Measurements from ENCODE around the gene RAB9A. TPM values are rescaled to one million over a fixed set of nuclear protein-coding genes. Genes with fewer than 3 reads are reported as not detected.

RAB9A gene
- total and polyA plus RNA-seq, 2 of the 8 experiments (the other 6 are each of a cell fraction or from before 2014, with no cell fraction given): 21.8 to 34.0 TPM

DNA sequence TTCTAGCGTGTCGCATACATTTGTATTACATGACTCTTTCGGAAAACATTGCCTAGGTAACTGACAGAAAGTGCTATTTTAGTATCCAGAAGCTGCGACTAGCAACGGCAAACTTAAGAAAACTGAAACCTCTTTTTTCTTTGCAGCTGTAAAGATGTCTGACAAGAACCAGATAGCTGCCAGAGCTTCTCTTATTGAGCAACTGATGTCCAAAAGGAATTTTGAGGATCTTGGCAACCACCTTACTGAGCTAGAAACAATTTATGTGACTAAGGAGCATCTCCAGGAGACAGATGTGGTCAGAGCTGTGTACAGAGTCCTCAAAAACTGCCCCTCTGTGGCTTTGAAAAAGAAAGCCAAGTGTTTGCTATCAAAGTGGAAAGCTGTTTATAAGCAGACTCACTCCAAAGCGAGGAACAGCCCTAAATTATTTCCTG is 26.6 kb upstream of the RAB9A start:
- Histone ChIP-seq H3K18ac (ENCODE audit: extremely low read depth, low read length) (no peak overlapping the region), H3K4me3 (ENCODE audit: extremely low read depth in 1 of 4, insufficient read depth in 2 of 4, low read depth in 3 of 4, low read length in 4 of 4) (no peak overlapping the region), H2AK5ac (ENCODE audit: low read depth, low read length) (no peak overlapping the region), H3K79me2 (ENCODE audit: control insufficient read depth in 1 of 2, insufficient read depth in 2 of 2, low read length in 2 of 2) (no peaks in the 10 kb centered on the region), H3K56ac (replicated peaks; ENCODE audit: insufficient read length, low read depth, low read length) (no peak overlapping the region), H3K14ac (ENCODE audit: insufficient read length) (no peak overlapping the region), H3K23me2 (ENCODE audit: low read depth, low read length) (no peaks in the 10 kb centered on the region), H2BK15ac (ENCODE audit: low read length) (no peak overlapping the region), H3K79me1 (ENCODE audit: low read depth, low read length) (no peaks in the 10 kb centered on the region), H4K8ac (ENCODE audit: extremely low read depth, insufficient read depth, low read length) (no peak overlapping the region), H4K20me1 (replicated peaks in 1 of 2; ENCODE audit: control insufficient read depth in 1 of 2, insufficient read depth in 2 of 2, low read length in 2 of 2) (no peaks in the 10 kb centered on the region), H3K9ac (replicated peaks in 1 of 4; ENCODE audit: extremely low read depth in 1 of 4, low read depth in 3 of 4, low read length in 3 of 4) (no peak overlapping the region), H3K4me1 (replicated peaks in 1 of 4; ENCODE audit: control insufficient read depth in 3 of 4, insufficient read depth in 4 of 4, low read length in 3 of 4) (no peaks in the 10 kb centered on the region), H3K27me3 (replicated peaks in 1 of 4; ENCODE audit: control insufficient read depth in 3 of 4, extremely low read depth in 1 of 4, insufficient read depth in 3 of 4, low read length in 3 of 4) (no peaks in the 10 kb centered on the region), H3K27ac (ENCODE audit: low read depth, low read length) (no peak overlapping the region), H2AFZ (ENCODE audit: low read length) (no peak overlapping the region), H2BK120ac (replicated peaks; ENCODE audit: low read depth, low read length) (no peak overlapping the region), H3K4me2 (ENCODE audit: insufficient read depth in 1 of 2, low read depth in 2 of 2, low read length in 2 of 2) (no peak overlapping the region), H3K23ac (ENCODE audit: insufficient read length) (no peak overlapping the region), H3K4ac (replicated peaks; ENCODE audit: insufficient read length, low read depth, low read length) (no peak overlapping the region), H3K9me3 (ENCODE audit: insufficient read depth in 2 of 2, low read depth in 1 of 2, low read length in 1 of 2) (no peaks in the 10 kb centered on the region), H2BK12ac (ENCODE audit: low read depth, low read length) (no peak overlapping the region), H2BK5ac (ENCODE audit: low read depth, low read length) (no peak overlapping the region), H4K91ac (replicated peaks; ENCODE audit: insufficient read length, low read length) (no peak overlapping the region), H4K5ac (ENCODE audit: insufficient read length, low read depth, low read length) (no peak overlapping the region), H2BK20ac (ENCODE audit: low read length) (no peak overlapping the region), H3K36me3 (ENCODE audit: control insufficient read depth in 2 of 4, insufficient read depth in 4 of 4, low read length in 3 of 4) (peaks cover 0 to 3% (median 0%) of the 10 kb centered on the region in 4 experiments; a peak in 4 of 8 replicates)
- DNase-seq (ENCODE audit: low read depth in 1 of 2, low spot score in 2 of 2): no peak
- CTCF ChIA-PET (ENCODE audit: partially characterized antibody): interaction anchor here (0.6 to 1.5 kb wide), 4 partner anchors 16 to 696 kb away, joined by 3 to 4 read pairs (median 3); partner anchors contain the start of genes OFD1 and TRAPPC2
- TF ChIP-seq, protein P1, sequence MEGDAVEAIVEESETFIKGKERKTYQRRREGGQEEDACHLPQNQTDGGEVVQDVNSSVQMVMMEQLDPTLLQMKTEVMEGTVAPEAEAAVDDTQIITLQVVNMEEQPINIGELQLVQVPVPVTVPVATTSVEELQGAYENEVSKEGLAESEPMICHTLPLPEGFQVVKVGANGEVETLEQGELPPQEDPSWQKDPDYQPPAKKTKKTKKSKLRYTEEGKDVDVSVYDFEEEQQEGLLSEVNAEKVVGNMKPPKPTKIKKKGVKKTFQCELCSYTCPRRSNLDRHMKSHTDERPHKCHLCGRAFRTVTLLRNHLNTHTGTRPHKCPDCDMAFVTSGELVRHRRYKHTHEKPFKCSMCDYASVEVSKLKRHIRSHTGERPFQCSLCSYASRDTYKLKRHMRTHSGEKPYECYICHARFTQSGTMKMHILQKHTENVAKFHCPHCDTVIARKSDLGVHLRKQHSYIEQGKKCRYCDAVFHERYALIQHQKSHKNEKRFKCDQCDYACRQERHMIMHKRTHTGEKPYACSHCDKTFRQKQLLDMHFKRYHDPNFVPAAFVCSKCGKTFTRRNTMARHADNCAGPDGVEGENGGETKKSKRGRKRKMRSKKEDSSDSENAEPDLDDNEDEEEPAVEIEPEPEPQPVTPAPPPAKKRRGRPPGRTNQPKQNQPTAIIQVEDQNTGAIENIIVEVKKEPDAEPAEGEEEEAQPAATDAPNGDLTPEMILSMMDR (IDR thresholded peaks at IDR 0.05; ENCODE audit: control extremely low read depth in 1 of 3, insufficient read depth in 1 of 3, low read depth in 1 of 3, low read length in 3 of 3): no peak
- no peak for TF ChIP-seq FOSL1 (IDR thresholded peaks at IDR 0.05; ENCODE audit: insufficient read depth, low read depth, low read length)
- no peak for TF ChIP-seq SAP30 (IDR thresholded peaks at IDR 0.05; ENCODE audit: insufficient read depth, insufficient replicate concordance, low read length)
- TF ChIP-seq NANOG (IDR thresholded peaks at IDR 0.05; ENCODE audit: insufficient read depth, low read depth, low read length, poor library complexity, severe bottlenecking): no peak
- TF ChIP-seq RNF2 (IDR thresholded peaks at IDR 0.05; ENCODE audit: borderline replicate concordance, low read depth, low read length, missing control alignments, poor library complexity, severe bottlenecking): no peak
- TF ChIP-seq TBP (IDR thresholded peaks at IDR 0.05; ENCODE audit: low read depth, low read length): no peak
- TF ChIP-seq CHD1 (IDR thresholded peaks at IDR 0.05; ENCODE audit: low read depth, low read length): no peak
- TF ChIP-seq KDM5A (IDR thresholded peaks at IDR 0.05; ENCODE audit: low read length): no peak
- WGBS, 2 experiments (ENCODE audit: extremely low coverage in 1 of 2, insufficient coverage in 1 of 2, insufficient read length in 1 of 2, insufficient replicate concordance in 2 of 2, low coverage in 1 of 2, low lambda C conversion rate in 2 of 2, missing lambda C conversion rate in 1 of 2): 87% methylated on average over 6 of the region's 6 CpGs; no CpG with 5 or more reads in 1 of the 2 experiments
- POLR2A ChIA-PET (ENCODE audit: partially characterized antibody): no interaction called here
- FAIRE-seq: no peak

Measured in H1 (cell line).